Gastrocnemius medialis (tissue), 4 donors: ENCODE results near the gene TBC1D5.

Experiments used
- CTCF ChIP-seq, 5 experiments: fragments of 450-650 bp in 3 of 5; fragments of 200-600 bp in 2 of 5; sonication (generic) in 2 of 5; IDR thresholded peaks in 4 of 5; conservative IDR thresholded peaks in 1 of 5; 1 replicate in 4 of 5; 2 replicates in 1 of 5; pipeline ENCODE4 v1.5.1; 2016 to 2019; ENCODE audit warnings: antibody characterized with exemption in 5 of 5, mild to moderate bottlenecking in 3 of 5, moderate library complexity in 3 of 5
- POLR2A ChIP-seq, 2 donors: fragments of 450-650 bp; IDR thresholded peaks; one replicate each; pipeline ENCODE4 v1.6.1; 2017; ENCODE audit warnings: antibody characterized with exemption in 2 of 2, mild to moderate bottlenecking in 2 of 2, moderate library complexity in 2 of 2

- no peak for TF ChIP-seq CTCF (IDR thresholded peaks at IDR 0.05 in 4 of 5, conservative IDR thresholded peaks at IDR 0.05 in 1 of 5)
- TF ChIP-seq POLR2A (IDR thresholded peaks at IDR 0.05): no peak
Observed at GRCh38 chr3:17154221-17154620, 588.2 kb downstream of the TBC1D5 start.
